Activated T-helper 17 cell treated with anti-CD3 and anti-CD28 coated beads, Interleukin-2, amount 50 U/mL, for 72 hours (primary cell): ENCODE measurements around the gene ALOXE3. TPM values are rescaled to one million over a fixed set of nuclear protein-coding genes. Genes with fewer than 3 reads are reported as not detected.

Experiments
- ATAC-seq: fragments of 150-1000 bp; cut with Tn5 transposase; replicated peaks from 2 replicates; pipeline ENCODE4 v1.10.0; 2021; ENCODE audit warnings: mild to moderate bottlenecking, moderate library complexity
- H3K27ac Mint-ChIP-seq: one replicate; pipeline ENCODE4 v1.8.0; 2022; ENCODE audit warnings: mixed read lengths
- H3K27me3 Mint-ChIP-seq: one replicate; pipeline ENCODE4 v1.8.0; 2022; ENCODE audit warnings: mixed read lengths
- H3K36me3 Mint-ChIP-seq: one replicate; pipeline ENCODE4 v1.8.0; 2022; ENCODE audit warnings: low read depth, mild to moderate bottlenecking, mixed read lengths
- H3K4me1 Mint-ChIP-seq: one replicate; pipeline ENCODE4 v1.8.0; 2022; ENCODE audit warnings: mixed read lengths
- H3K4me3 Mint-ChIP-seq: one replicate; pipeline ENCODE4 v1.8.0; 2022; ENCODE audit warnings: mild to moderate bottlenecking, mixed read lengths
- H3K9me3 Mint-ChIP-seq: one replicate; pipeline ENCODE4 v1.8.0; 2022; ENCODE audit warnings: mixed read lengths
- total RNA-seq, 2 donors: library from RNA; stranded (reverse); gene quantifications; one replicate each; pipeline ENCODE4 v1.2.3, GENCODE V29; 2022

ALOXE3 gene
- total RNA-seq, 2 donors from 2014 or later: 0.13 to 1.3 TPM

GRCh38 chr17:8149419-8150193 lies 31.3 kb upstream of the ALOXE3 start:
- no peaks in the 10 kb centered on the region for H3K36me3 Mint-ChIP-seq
- no peaks in the 10 kb centered on the region for H3K9me3 Mint-ChIP-seq
- peaks cover 21% of the 10 kb centered on the region for H3K4me1 Mint-ChIP-seq
- H3K27ac Mint-ChIP-seq: peak overlapping the region; percentile 46
- no peak overlapping the region for H3K4me3 Mint-ChIP-seq
- ATAC-seq: no peak
- no peaks in the 10 kb centered on the region for H3K27me3 Mint-ChIP-seq

GRCh38 chr17:8148560-8148959 lies 30.2 kb upstream of the ALOXE3 start:
- H3K27ac Mint-ChIP-seq: peak overlapping the region; percentile 59
- H3K4me1 Mint-ChIP-seq: peaks cover 11% of the 10 kb centered on the region
- no peaks in the 10 kb centered on the region for H3K9me3 Mint-ChIP-seq
- H3K36me3 Mint-ChIP-seq: no peaks in the 10 kb centered on the region
- H3K4me3 Mint-ChIP-seq: peak overlapping the region; percentile 19
- ATAC-seq: no peak
- no peaks in the 10 kb centered on the region for H3K27me3 Mint-ChIP-seq

GRCh38 chr17:8147805-8148404 lies 29.6 kb upstream of the ALOXE3 start:
- ATAC-seq: no peak
- no peaks in the 10 kb centered on the region for H3K36me3 Mint-ChIP-seq
- peaks cover 5% of the 10 kb centered on the region for H3K4me1 Mint-ChIP-seq
- H3K9me3 Mint-ChIP-seq: no peaks in the 10 kb centered on the region
- H3K27me3 Mint-ChIP-seq: no peaks in the 10 kb centered on the region
- no peak overlapping the region for H3K27ac Mint-ChIP-seq
- no peak overlapping the region for H3K4me3 Mint-ChIP-seq

GRCh38 chr17:8147141-8147804 lies 29.0 kb upstream of the ALOXE3 start:
- Mint-ChIP-seq H3K36me3 (no peaks in the 10 kb centered on the region), H3K4me1 (peaks cover 4% of the 10 kb centered on the region), H3K9me3 (no peaks in the 10 kb centered on the region), H3K27ac (no peak overlapping the region), H3K4me3 (no peak overlapping the region), H3K27me3 (no peaks in the 10 kb centered on the region)
- ATAC-seq: no peak

- Mint-ChIP-seq H3K36me3 (no peaks in the 10 kb centered on the region), H3K27ac (peak overlapping the region; percentile 20), H3K27me3 (no peaks in the 10 kb centered on the region), H3K9me3 (no peaks in the 10 kb centered on the region), H3K4me1 (peaks cover 4% of the 10 kb centered on the region), H3K4me3 (no peak overlapping the region)
- ATAC-seq: no peak
Observed at GRCh38 chr17:8146381-8147140, 28.2 kb upstream of the ALOXE3 start.

GRCh38 chr17:8145811-8146210 lies 27.5 kb upstream of the ALOXE3 start:
- H3K4me1 Mint-ChIP-seq: peaks cover 4% of the 10 kb centered on the region
- ATAC-seq: no peak
- H3K9me3 Mint-ChIP-seq: no peaks in the 10 kb centered on the region
- H3K4me3 Mint-ChIP-seq: no peak overlapping the region
- H3K27ac Mint-ChIP-seq: peak overlapping the region; percentile 20
- H3K36me3 Mint-ChIP-seq: no peaks in the 10 kb centered on the region
- no peaks in the 10 kb centered on the region for H3K27me3 Mint-ChIP-seq

GRCh38 chr17:8144401-8145231 lies 26.3 kb upstream of the ALOXE3 start:
- Mint-ChIP-seq H3K9me3 (no peaks in the 10 kb centered on the region), H3K4me3 (no peak overlapping the region), H3K36me3 (no peaks in the 10 kb centered on the region), H3K27ac (no peak overlapping the region), H3K4me1 (peaks cover 4% of the 10 kb centered on the region), H3K27me3 (no peaks in the 10 kb centered on the region)
- ATAC-seq: no peak

GRCh38 chr17:8143581-8144400 lies 25.5 kb upstream of the ALOXE3 start:
- peaks cover 4% of the 10 kb centered on the region for H3K4me1 Mint-ChIP-seq
- H3K36me3 Mint-ChIP-seq: no peaks in the 10 kb centered on the region
- no peaks in the 10 kb centered on the region for H3K9me3 Mint-ChIP-seq
- ATAC-seq: no peak
- H3K27me3 Mint-ChIP-seq: no peaks in the 10 kb centered on the region
- H3K4me3 Mint-ChIP-seq: no peak overlapping the region
- peak overlapping the region; percentile 68 for H3K27ac Mint-ChIP-seq

- H3K4me1 Mint-ChIP-seq: peaks cover 4% of the 10 kb centered on the region
- H3K27me3 Mint-ChIP-seq: no peaks in the 10 kb centered on the region
- no peak overlapping the region for H3K4me3 Mint-ChIP-seq
- no peak for ATAC-seq
- H3K9me3 Mint-ChIP-seq: no peaks in the 10 kb centered on the region
- no peaks in the 10 kb centered on the region for H3K36me3 Mint-ChIP-seq
- peak overlapping the region; percentile 68 for H3K27ac Mint-ChIP-seq
Observed at GRCh38 chr17:8142887-8143580, 24.7 kb upstream of the ALOXE3 start.

- no peak overlapping the region for H3K4me3 Mint-ChIP-seq
Observed at GRCh38 chr17:8142158-8142886, 24.0 kb upstream of the ALOXE3 start.

GRCh38 chr17:8141741-8142140 lies 23.4 kb upstream of the ALOXE3 start:
- Mint-ChIP-seq H3K36me3 (no peaks in the 10 kb centered on the region), H3K4me3 (no peak overlapping the region), H3K27me3 (no peaks in the 10 kb centered on the region), H3K27ac (peak overlapping the region; percentile 59), H3K9me3 (no peaks in the 10 kb centered on the region), H3K4me1 (peaks cover 1% of the 10 kb centered on the region)
- no peak for ATAC-seq

More at GRCh38 chr17:8142158-8142886, 24.0 kb upstream of the ALOXE3 start:
- H3K27me3 Mint-ChIP-seq: no peaks in the 10 kb centered on the region
- H3K4me1 Mint-ChIP-seq: peaks cover 4% of the 10 kb centered on the region
- no peak overlapping the region for H3K27ac Mint-ChIP-seq
- no peaks in the 10 kb centered on the region for H3K36me3 Mint-ChIP-seq
- H3K9me3 Mint-ChIP-seq: no peaks in the 10 kb centered on the region
- ATAC-seq: no peak

- Mint-ChIP-seq H3K27ac (peak overlapping the region; percentile 59), H3K27me3 (no peaks in the 10 kb centered on the region), H3K4me1 (no peaks in the 10 kb centered on the region), H3K36me3 (no peaks in the 10 kb centered on the region), H3K4me3 (no peak overlapping the region), H3K9me3 (no peaks in the 10 kb centered on the region)
- no peak for ATAC-seq
Observed at GRCh38 chr17:8141045-8141444, 22.7 kb upstream of the ALOXE3 start.
